Parathyroid adenoma (tissue), 2 donors: ENCODE results near the gene ERCC8.

Experiments used
- H2AFZ ChIP-seq: fragments of 300-600 bp; sonication (generic); one replicate; pipeline ENCODE4 v1.7.0; 2017; ENCODE audit warnings: antibody characterized with exemption, mild to moderate bottlenecking
- H3K27ac ChIP-seq: fragments of 300-600 bp; sonication (generic); one replicate; pipeline ENCODE4 v1.7.0; 2017
- H3K27me3 ChIP-seq: fragments of 300-600 bp; sonication (generic); one replicate; pipeline ENCODE4 v1.7.0; 2017; ENCODE audit warnings: low read length; ENCODE audit not compliant: control insufficient read depth, insufficient read depth
- H3K36me3 ChIP-seq: fragments of 300-600 bp; sonication (generic); one replicate; pipeline ENCODE4 v1.7.0; 2017; ENCODE audit warnings: low read length; ENCODE audit not compliant: control insufficient read depth, insufficient read depth
- H3K4me1 ChIP-seq: fragments of 300-600 bp; sonication (generic); one replicate; pipeline ENCODE4 v1.7.0; 2017; ENCODE audit warnings: control low read depth
- H3K4me2 ChIP-seq: fragments of 300-600 bp; sonication (generic); one replicate; pipeline ENCODE4 v1.7.0; 2017; ENCODE audit warnings: low read length
- H3K4me3 ChIP-seq: fragments of 300-600 bp; sonication (generic); one replicate; pipeline ENCODE4 v1.7.0; 2017; ENCODE audit warnings: low read depth, low read length
- H3K79me2 ChIP-seq: fragments of 300-600 bp; sonication (generic); one replicate; pipeline ENCODE4 v1.7.0; 2017; ENCODE audit warnings: control low read depth
- H3K9ac ChIP-seq: fragments of 300-600 bp; sonication (generic); one replicate; pipeline ENCODE4 v1.7.0; 2017; ENCODE audit warnings: mild to moderate bottlenecking
- H3K9me3 ChIP-seq: fragments of 300-600 bp; sonication (generic); one replicate; pipeline ENCODE4 v1.7.0; 2017; ENCODE audit warnings: low read length; ENCODE audit not compliant: control insufficient read depth
- TF ChIP-seq, protein P1 (sequence below): fragments of 300-600 bp; sonication (generic); IDR thresholded peaks from one replicate; pipeline ENCODE4 v1.7.0; 2017; ENCODE audit warnings: antibody characterized with exemption, mild to moderate bottlenecking
- donor health status: primary hyperparathyroidism.

ERCC8 gene

GRCh38 chr5:60896991-60897390 lies 47.9 kb downstream of the ERCC8 start:
- TF ChIP-seq, protein P1, sequence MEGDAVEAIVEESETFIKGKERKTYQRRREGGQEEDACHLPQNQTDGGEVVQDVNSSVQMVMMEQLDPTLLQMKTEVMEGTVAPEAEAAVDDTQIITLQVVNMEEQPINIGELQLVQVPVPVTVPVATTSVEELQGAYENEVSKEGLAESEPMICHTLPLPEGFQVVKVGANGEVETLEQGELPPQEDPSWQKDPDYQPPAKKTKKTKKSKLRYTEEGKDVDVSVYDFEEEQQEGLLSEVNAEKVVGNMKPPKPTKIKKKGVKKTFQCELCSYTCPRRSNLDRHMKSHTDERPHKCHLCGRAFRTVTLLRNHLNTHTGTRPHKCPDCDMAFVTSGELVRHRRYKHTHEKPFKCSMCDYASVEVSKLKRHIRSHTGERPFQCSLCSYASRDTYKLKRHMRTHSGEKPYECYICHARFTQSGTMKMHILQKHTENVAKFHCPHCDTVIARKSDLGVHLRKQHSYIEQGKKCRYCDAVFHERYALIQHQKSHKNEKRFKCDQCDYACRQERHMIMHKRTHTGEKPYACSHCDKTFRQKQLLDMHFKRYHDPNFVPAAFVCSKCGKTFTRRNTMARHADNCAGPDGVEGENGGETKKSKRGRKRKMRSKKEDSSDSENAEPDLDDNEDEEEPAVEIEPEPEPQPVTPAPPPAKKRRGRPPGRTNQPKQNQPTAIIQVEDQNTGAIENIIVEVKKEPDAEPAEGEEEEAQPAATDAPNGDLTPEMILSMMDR: no peak
- H3K36me3 ChIP-seq: no peaks in the 10 kb centered on the region

GRCh38 chr5:60893521-60893920 lies 51.3 kb downstream of the ERCC8 start:
- Histone ChIP-seq H3K36me3 (no peaks in the 10 kb centered on the region), H2AFZ (no peak overlapping the region), H3K4me1 (no peaks in the 10 kb centered on the region), H3K4me3 (no peak overlapping the region), H3K79me2 (no peaks in the 10 kb centered on the region), H3K4me2 (no peak overlapping the region), H3K9me3 (no peaks in the 10 kb centered on the region), H3K27ac (no peak overlapping the region), H3K27me3 (no peaks in the 10 kb centered on the region), H3K9ac (no peak overlapping the region)
- TF ChIP-seq, protein P1: no peak

More at GRCh38 chr5:60896991-60897390, 47.9 kb downstream of the ERCC8 start:
- no peak overlapping the region for H3K4me2 ChIP-seq
- no peak overlapping the region for H2AFZ ChIP-seq
- H3K27ac ChIP-seq: no peak overlapping the region
- no peaks in the 10 kb centered on the region for H3K79me2 ChIP-seq
- H3K9me3 ChIP-seq: no peaks in the 10 kb centered on the region
- H3K9ac ChIP-seq: no peak overlapping the region
- peaks cover 3% of the 10 kb centered on the region for H3K4me1 ChIP-seq
- no peaks in the 10 kb centered on the region for H3K27me3 ChIP-seq
- H3K4me3 ChIP-seq: no peak overlapping the region

GRCh38 chr5:60891667-60892066 lies 53.2 kb downstream of the ERCC8 start:
- no peaks in the 10 kb centered on the region for H3K9me3 ChIP-seq
- H3K4me1 ChIP-seq: no peaks in the 10 kb centered on the region
- H3K36me3 ChIP-seq: no peaks in the 10 kb centered on the region
- H3K9ac ChIP-seq: no peak overlapping the region
- H3K27ac ChIP-seq: no peak overlapping the region
- no peak overlapping the region for H2AFZ ChIP-seq
- H3K4me2 ChIP-seq: no peak overlapping the region
- H3K4me3 ChIP-seq: no peak overlapping the region
- no peaks in the 10 kb centered on the region for H3K27me3 ChIP-seq
- TF ChIP-seq, protein P1: no peak
- no peaks in the 10 kb centered on the region for H3K79me2 ChIP-seq

DNA sequence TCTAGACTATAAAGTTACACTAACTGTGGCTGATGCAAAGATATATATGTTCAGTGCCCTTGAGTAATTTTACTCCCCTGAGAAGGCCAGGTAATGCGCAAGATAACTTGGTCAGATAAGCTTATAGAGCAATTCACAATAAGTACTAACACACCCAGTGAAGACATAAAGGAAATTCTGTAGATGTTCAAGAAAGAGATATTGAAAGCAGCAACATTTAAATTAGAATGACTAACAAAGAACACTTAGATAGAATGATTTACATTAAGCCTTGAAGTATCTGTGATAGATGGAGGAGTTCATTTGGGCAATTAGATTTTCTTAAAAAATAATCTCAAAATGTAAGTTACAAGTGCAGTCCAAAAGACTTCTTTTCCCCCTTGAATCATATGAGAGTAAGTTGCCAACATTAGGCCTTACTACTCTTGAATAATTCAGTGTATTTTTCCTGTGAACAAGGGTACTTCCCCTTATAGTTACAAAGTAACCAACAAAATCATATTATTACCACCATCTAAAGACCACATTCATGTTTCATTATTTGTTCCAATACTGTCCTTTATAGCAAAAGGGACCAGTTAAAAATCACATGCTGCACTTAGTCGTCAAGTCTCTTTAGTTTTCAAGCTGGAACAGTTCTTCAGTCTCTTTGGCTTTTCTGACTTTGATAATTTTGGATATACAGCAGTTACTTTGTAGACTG lies 56.4 kb downstream of the ERCC8 start:
- no peak overlapping the region for H3K27ac ChIP-seq
- no peak overlapping the region for H3K4me2 ChIP-seq
- no peaks in the 10 kb centered on the region for H3K9me3 ChIP-seq
- no peaks in the 10 kb centered on the region for H3K27me3 ChIP-seq
- H3K36me3 ChIP-seq: no peaks in the 10 kb centered on the region
- H3K79me2 ChIP-seq: no peaks in the 10 kb centered on the region
- TF ChIP-seq, protein P1: no peak
- no peaks in the 10 kb centered on the region for H3K4me1 ChIP-seq
- H3K4me3 ChIP-seq: no peak overlapping the region
- no peak overlapping the region for H2AFZ ChIP-seq
- no peak overlapping the region for H3K9ac ChIP-seq

DNA sequence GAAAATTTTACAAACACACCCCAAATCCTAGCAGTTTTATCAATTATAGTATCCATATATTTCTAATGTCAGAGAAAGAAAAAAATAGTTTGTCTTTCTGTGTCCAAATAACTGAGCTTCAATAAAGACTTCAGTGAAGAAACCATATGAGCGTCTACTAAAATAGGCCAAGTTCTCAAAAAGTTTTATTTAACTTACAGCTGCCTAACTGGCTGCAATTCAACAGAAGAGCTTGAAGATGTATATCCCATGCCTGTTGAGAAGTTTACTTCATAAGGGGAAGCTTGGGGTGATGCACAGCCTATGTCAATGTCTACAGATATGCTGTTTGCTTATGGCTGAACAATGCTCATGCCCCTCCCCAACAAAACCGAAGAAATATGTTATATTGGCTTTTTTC lies 57.1 kb downstream of the ERCC8 start:
- Histone ChIP-seq H2AFZ (no peak overlapping the region), H3K4me3 (no peak overlapping the region), H3K9me3 (no peaks in the 10 kb centered on the region), H3K27me3 (no peaks in the 10 kb centered on the region), H3K79me2 (no peaks in the 10 kb centered on the region), H3K27ac (no peak overlapping the region), H3K9ac (no peak overlapping the region), H3K4me1 (no peaks in the 10 kb centered on the region), H3K36me3 (no peaks in the 10 kb centered on the region), H3K4me2 (no peak overlapping the region)
- TF ChIP-seq, protein P1: no peak
